HepG2 (cell line): ENCODE data around the gene TLK1. TPM values are rescaled to one million over a fixed set of nuclear protein-coding genes. Genes with fewer than 3 reads are reported as not detected.

Experiments
- CEBPG ChIP-seq: IDR thresholded peaks from 2 replicates; pipeline ENCODE4 v1.6.1; 2016
- FLYWCH1 ChIP-seq: sonication (generic); formaldehyde crosslinking; IDR thresholded peaks from 2 replicates; pipeline ENCODE4 v1.8.1; 2023; ENCODE audit warnings: mild to moderate bottlenecking, missing genetic modification reagents
- PHF8 ChIP-seq: sonication (generic); formaldehyde crosslinking; IDR thresholded peaks from 2 replicates; pipeline ENCODE4 v1.5.0; 2020; ENCODE audit warnings: missing genetic modification reagents
- SMAD9 ChIP-seq: sonication (generic); formaldehyde crosslinking; IDR thresholded peaks from 2 replicates; pipeline ENCODE4 v1.5.1; 2020; ENCODE audit warnings: mild to moderate bottlenecking, missing genetic modification reagents
- SOX13 ChIP-seq, 3 experiments: fragments of 450-650 bp in 1 of 3; sonication (generic) in 1 of 3; formaldehyde crosslinking in 1 of 3; IDR thresholded peaks in 2 of 3; conservative IDR thresholded peaks in 1 of 3; 2 replicates each; pipeline versions ENCODE4 v1.5.0 to v1.6.1; 2016 to 2020; ENCODE audit warnings: antibody characterized with exemption in 1 of 3, mild to moderate bottlenecking in 1 of 3, missing compliant biosample characterization in 1 of 3, missing genetic modification reagents in 1 of 3, moderate library complexity in 1 of 3
- TBX2 ChIP-seq: sonication (generic); formaldehyde crosslinking; IDR thresholded peaks from 2 replicates; pipeline ENCODE4 v1.5.0; 2020; ENCODE audit warnings: missing genetic modification reagents, mild to moderate bottlenecking, borderline replicate concordance
- ZBTB7B ChIP-seq: sonication (generic); formaldehyde crosslinking; IDR thresholded peaks from 2 replicates; pipeline ENCODE4 v1.4.0; 2020; ENCODE audit warnings: missing genetic modification reagents
- ZFP1 ChIP-seq: IDR thresholded peaks from 2 replicates; pipeline ENCODE4 v1.6.1; 2016
- ZNF224 ChIP-seq: sonication (generic); formaldehyde crosslinking; IDR thresholded peaks from 2 replicates; pipeline ENCODE4 v1.5.0; 2020; ENCODE audit warnings: mild to moderate bottlenecking, missing genetic modification reagents
- ZNF260 ChIP-seq: sonication (generic); formaldehyde crosslinking; IDR thresholded peaks from 2 replicates; pipeline ENCODE4 v1.4.0; 2020; ENCODE audit warnings: missing genetic modification reagents, low read depth, mild to moderate bottlenecking, borderline replicate concordance
- ZNF34 ChIP-seq: sonication (generic); formaldehyde crosslinking; IDR thresholded peaks from 2 replicates; pipeline ENCODE4 v1.4.0; 2020; ENCODE audit warnings: mild to moderate bottlenecking, missing genetic modification reagents, borderline replicate concordance
- ZNF674 ChIP-seq: sonication (generic); formaldehyde crosslinking; IDR thresholded peaks from 2 replicates; pipeline ENCODE4 v1.5.0; 2020; ENCODE audit warnings: low read depth, mild to moderate bottlenecking, missing genetic modification reagents
- ZNF780A ChIP-seq: sonication (generic); formaldehyde crosslinking; IDR thresholded peaks from 2 replicates; pipeline ENCODE4 v1.8.0; 2022; ENCODE audit warnings: mild to moderate bottlenecking, missing genetic modification reagents, moderate library complexity
- ZNF792 ChIP-seq: IDR thresholded peaks from 2 replicates; pipeline ENCODE4 v1.6.1; 2016
- ZNF83 ChIP-seq: sonication (generic); formaldehyde crosslinking; IDR thresholded peaks from 2 replicates; pipeline ENCODE4 v1.4.0; 2020; ENCODE audit warnings: missing genetic modification reagents, mild to moderate bottlenecking, borderline replicate concordance
- polyA plus RNA-seq, 8 experiments: library from polyadenylated mRNA; depleted of rRNA in 3 of 8; stranded (reverse) in 7 of 8; unstranded in 1 of 8; fragments of >200 nt; fragmentation: Illumina TruSeq in 4 of 8; extraction: Trizol in 4 of 8; gene quantifications; 2 replicates each; pipeline versions ENCODE4 v1.2.1 to v1.2.3, GENCODE V29; 2011 to 2016; ENCODE audit warnings: low read depth in 4 of 8, missing spikeins in 1 of 8, mixed read lengths in 1 of 8; ENCODE audit not compliant: insufficient read depth in 1 of 8
- total RNA-seq, 5 experiments: library from RNA; depleted of rRNA; stranded (reverse); fragments of >200 nt; fragmentation: Illumina TruSeq; extraction: Trizol; gene quantifications; 2 replicates each; pipeline ENCODE4 v1.2.3, GENCODE V29; 2016; ENCODE audit warnings: low read depth in 1 of 5
- TF ChIP-seq, protein P1 (sequence below): sonication (generic); formaldehyde crosslinking; IDR thresholded peaks from 2 replicates; pipeline ENCODE4 v1.4.0; 2020; ENCODE audit warnings: mild to moderate bottlenecking, missing genetic modification reagents
- TF ChIP-seq, protein P2 (sequence below): sonication (generic); formaldehyde crosslinking; IDR thresholded peaks from 2 replicates; pipeline ENCODE4 v1.5.0; 2020; ENCODE audit warnings: missing genetic modification reagents
- TF ChIP-seq, protein P3 (sequence below): sonication (generic); formaldehyde crosslinking; IDR thresholded peaks from one replicate; pipeline ENCODE4 v1.5.1; 2020; ENCODE audit warnings: mild to moderate bottlenecking, missing genetic modification reagents; ENCODE audit errors: not compliant biosample characterization

Gene TLK1
- total and polyA plus RNA-seq, 2 of the 13 experiments (the other 11 are each of a cell fraction or from before 2014, with no cell fraction given), result 16.8 to 28.7 TPM

DNA sequence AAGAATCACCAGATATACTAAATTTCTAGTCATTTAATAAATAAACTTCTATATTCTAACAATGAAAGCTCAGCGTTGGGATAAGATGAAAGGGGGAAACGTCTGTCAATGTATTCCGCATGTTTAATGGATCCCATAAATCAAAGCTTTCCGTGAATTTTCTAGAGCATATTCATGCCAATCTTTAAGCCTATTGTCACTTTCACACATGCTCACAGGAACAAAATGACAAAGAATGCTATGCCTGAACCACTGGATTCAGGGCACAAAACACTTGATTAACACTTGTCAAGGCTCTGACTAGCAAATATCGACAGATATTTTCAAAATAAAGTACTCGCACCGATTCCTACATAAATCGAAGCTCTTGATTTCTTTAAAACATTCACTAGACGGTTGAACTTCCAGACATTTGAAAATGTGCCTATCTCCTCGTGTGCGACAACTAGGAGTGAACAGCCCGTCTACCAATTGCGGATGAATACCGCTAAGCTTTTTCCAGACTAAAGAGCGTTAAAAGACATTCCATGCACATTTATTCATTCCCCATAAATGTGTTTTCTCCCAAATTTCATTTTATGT lies 1.8 kb downstream of the TLK1 start (continued):
- TF ChIP-seq, protein P1, sequence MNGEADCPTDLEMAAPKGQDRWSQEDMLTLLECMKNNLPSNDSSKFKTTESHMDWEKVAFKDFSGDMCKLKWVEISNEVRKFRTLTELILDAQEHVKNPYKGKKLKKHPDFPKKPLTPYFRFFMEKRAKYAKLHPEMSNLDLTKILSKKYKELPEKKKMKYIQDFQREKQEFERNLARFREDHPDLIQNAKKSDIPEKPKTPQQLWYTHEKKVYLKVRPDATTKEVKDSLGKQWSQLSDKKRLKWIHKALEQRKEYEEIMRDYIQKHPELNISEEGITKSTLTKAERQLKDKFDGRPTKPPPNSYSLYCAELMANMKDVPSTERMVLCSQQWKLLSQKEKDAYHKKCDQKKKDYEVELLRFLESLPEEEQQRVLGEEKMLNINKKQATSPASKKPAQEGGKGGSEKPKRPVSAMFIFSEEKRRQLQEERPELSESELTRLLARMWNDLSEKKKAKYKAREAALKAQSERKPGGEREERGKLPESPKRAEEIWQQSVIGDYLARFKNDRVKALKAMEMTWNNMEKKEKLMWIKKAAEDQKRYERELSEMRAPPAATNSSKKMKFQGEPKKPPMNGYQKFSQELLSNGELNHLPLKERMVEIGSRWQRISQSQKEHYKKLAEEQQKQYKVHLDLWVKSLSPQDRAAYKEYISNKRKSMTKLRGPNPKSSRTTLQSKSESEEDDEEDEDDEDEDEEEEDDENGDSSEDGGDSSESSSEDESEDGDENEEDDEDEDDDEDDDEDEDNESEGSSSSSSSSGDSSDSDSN (CRISPR knock-in tag), result no peak
- no peak for TF ChIP-seq ZBTB7B (CRISPR knock-in tag)
- TF ChIP-seq, protein P2, sequence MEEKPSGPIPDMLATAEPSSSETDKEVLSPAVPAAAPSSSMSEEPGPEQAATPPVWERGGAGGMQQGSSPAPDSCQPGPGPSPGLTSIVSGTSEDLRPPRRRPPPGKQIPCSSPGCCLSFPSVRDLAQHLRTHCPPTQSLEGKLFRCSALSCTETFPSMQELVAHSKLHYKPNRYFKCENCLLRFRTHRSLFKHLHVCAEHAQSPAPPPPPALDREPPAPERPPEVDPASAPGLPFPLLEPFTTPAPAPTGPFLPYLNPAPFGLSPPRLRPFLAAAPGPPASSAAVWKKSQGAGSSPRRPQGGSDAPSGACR (CRISPR knock-in tag), result no peak
- no peak for TF ChIP-seq ZNF260 (CRISPR knock-in tag)
- 0 out of 2 replicates have a peak, but pooled peaks have one; percentile 2 for TF ChIP-seq CEBPG
- TF ChIP-seq ZNF83 (CRISPR knock-in tag), result no peak
- no peak for TF ChIP-seq ZNF34 (CRISPR knock-in tag)
- TF ChIP-seq SOX13 (IDR thresholded peaks at IDR 0.05), result no peak
- no peak for TF ChIP-seq SOX13 (CRISPR knock-in tag; conservative IDR thresholded peaks at IDR 0.05 in 1 of 2, IDR thresholded peaks at IDR 0.05 in 1 of 2)
- TF ChIP-seq, protein P3, sequence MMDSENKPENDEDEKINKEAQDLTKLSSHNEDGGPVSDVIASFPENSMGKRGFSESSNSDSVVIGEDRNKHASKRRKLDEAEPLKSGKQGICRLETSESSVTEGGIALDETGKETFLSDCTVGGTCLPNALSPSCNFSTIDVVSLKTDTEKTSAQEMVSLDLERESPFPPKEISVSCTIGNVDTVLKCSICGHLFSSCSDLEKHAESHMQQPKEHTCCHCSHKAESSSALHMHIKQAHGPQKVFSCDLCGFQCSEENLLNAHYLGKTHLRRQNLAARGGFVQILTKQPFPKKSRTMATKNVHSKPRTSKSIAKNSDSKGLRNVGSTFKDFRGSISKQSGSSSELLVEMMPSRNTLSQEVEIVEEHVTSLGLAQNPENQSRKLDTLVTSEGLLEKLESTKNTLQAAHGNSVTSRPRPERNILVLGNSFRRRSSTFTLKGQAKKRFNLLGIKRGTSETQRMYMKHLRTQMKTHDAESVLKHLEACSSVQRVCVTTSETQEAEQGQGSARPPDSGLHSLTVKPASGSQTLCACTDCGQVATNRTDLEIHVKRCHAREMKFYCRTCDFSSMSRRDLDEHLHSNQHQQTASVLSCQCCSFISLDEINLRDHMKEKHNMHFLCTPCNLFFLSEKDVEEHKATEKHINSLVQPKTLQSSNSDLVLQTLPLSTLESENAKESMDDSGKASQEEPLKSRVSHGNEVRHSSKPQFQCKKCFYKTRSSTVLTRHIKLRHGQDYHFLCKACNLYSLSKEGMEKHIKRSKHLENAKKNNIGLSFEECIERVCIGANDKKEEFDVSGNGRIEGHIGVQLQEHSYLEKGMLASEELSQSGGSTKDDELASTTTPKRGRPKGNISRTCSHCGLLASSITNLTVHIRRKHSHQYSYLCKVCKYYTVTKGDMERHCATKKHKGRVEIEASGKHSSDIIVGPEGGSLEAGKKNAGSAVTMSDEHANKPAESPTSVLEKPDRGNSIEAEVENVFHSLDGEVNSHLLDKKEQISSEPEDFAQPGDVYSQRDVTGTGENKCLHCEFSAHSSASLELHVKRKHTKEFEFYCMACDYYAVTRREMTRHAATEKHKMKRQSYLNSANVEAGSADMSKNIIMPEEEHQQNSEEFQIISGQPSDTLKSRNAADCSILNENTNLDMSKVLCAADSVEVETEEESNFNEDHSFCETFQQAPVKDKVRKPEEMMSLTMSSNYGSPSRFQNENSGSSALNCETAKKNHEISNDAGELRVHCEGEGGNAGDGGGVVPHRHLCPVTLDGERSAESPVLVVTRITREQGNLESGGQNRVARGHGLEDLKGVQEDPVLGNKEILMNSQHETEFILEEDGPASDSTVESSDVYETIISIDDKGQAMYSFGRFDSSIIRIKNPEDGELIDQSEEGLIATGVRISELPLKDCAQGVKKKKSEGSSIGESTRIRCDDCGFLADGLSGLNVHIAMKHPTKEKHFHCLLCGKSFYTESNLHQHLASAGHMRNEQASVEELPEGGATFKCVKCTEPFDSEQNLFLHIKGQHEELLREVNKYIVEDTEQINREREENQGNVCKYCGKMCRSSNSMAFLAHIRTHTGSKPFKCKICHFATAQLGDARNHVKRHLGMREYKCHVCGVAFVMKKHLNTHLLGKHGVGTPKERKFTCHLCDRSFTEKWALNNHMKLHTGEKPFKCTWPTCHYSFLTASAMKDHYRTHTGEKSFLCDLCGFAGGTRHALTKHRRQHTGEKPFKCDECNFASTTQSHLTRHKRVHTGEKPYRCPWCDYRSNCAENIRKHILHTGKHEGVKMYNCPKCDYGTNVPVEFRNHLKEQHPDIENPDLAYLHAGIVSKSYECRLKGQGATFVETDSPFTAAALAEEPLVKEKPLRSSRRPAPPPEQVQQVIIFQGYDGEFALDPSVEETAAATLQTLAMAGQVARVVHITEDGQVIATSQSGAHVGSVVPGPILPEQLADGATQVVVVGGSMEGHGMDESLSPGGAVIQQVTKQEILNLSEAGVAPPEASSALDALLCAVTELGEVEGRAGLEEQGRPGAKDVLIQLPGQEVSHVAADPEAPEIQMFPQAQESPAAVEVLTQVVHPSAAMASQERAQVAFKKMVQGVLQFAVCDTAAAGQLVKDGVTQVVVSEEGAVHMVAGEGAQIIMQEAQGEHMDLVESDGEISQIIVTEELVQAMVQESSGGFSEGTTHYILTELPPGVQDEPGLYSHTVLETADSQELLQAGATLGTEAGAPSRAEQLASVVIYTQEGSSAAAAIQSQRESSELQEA (CRISPR knock-in tag), result no peak
- TF ChIP-seq TBX2 (CRISPR knock-in tag), result no peak
- 0 out of 2 replicates have a peak, but pooled peaks have one; percentile 12 for TF ChIP-seq ZFP1
- no peak for TF ChIP-seq ZNF224 (CRISPR knock-in tag)
- no peak for TF ChIP-seq PHF8 (CRISPR knock-in tag)
- 0 out of 2 replicates have a peak, but pooled peaks have one; percentile 9 for TF ChIP-seq ZNF792 (CRISPR knock-in tag)
- no peak for TF ChIP-seq ZNF674 (CRISPR knock-in tag)
- no peak for TF ChIP-seq ZNF780A
- TF ChIP-seq FLYWCH1 (CRISPR knock-in tag), result 0 out of 2 replicates have a peak, but pooled peaks have one; percentile 38
- TF ChIP-seq SMAD9 (CRISPR knock-in tag), result 0 out of 2 replicates have a peak, but pooled peaks have one; percentile 40
